DMS 273 (cell line): ENCODE data around the gene CDH12.
"Not testable (repeated sequence)": the region's sequence is repeated elsewhere in the genome, so short reads cannot be mapped to it uniquely, and the experiment has no call there.

Source experiments
- DNase-seq: peaks from one replicate; lab custom pipeline; 2025; ENCODE audit not compliant: unreplicated experiment; lab: John Stamatoyannopoulos, UW

The CDH12 gene

DNA sequence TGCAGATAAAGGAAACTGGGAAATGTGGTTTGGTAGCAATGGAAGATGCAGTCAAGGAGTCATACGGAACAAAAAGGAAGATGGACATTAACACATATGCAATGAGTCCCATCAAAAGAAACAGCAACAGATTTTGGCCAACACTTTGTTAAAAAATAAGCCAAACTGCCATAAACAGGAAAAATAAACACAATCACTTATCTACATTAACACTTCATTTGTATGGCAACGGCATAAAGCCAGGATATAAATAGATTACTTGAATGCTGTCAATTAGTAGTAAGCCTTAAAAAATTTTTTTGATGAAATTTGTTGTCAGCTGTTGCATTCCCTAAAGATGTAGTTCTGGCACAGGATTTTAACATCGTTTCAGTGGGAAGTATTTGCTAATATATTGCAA lies 190.8 kb downstream of the CDH12 start:
- no peak for DNase-seq

GRCh38 chr5:22651355-22651754 lies 201.8 kb downstream of the CDH12 start:
- DNase-seq, result peak; percentile 90

GRCh38 chr5:22650511-22650910 lies 202.6 kb downstream of the CDH12 start:
- no peak for DNase-seq

- peak; percentile 48 for DNase-seq
Observed at GRCh38 chr5:22649074-22649473, 204.1 kb downstream of the CDH12 start.

DNA sequence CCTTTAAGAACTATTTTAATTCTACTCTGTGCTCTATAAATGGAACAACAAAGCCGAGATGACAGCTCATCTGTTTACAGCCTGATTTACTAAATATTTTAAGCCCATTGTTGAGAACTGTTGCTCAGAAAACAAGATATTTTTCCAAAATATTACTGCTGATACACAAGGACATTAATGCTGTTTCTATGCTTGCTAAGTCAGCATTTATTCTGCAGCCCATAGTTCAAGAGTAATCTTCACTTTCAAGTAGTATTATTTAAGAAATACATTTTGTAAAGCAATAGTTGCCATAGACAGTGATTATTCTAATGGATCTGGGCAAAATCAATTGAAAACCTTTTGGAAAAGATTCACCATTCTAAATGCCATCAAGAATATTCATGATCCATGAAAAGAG lies 208.3 kb downstream of the CDH12 start:
- DNase-seq, result no peak

DNA sequence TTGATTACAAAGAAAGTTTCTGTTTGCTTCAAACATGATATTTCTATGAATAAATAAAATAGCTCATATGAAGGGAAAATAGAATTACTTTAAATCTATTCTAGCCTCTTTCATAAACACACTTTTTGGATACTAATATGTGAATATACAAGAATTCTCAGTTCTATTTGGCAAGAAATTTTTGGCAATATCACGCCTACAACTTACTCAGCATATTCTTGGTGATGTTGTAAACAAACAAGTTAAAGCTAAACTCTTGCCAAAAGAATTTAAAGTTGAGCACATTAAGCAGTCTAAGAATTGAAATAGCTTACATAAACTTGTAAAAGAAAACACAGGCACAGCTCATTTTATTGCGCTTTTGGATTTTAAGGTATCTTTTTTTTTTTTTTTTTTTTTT lies 209.8 kb downstream of the CDH12 start:
- no peak for DNase-seq

GRCh38 chr5:22631683-22632082 lies 221.5 kb downstream of the CDH12 start:
- DNase-seq, result no peak

DNA sequence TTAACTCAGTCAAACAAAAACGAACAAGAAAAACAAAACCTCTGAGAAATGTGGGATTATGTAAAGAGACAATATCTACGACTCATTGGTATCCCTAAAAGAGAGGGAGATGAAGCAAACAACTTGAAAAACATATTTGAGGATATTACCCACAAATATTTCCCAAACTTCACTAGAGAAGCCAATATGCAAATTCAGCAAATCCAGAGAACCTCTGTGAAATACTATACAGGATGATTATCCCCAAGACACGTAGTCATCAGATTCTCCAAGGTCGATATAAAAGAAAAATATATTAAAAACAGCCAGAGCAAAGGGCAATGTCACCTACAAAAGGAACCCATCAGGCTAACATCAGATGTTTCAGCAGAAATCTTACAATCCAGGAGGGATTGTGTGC lies 226.1 kb downstream of the CDH12 start:
- DNase-seq, result no peak

DNA sequence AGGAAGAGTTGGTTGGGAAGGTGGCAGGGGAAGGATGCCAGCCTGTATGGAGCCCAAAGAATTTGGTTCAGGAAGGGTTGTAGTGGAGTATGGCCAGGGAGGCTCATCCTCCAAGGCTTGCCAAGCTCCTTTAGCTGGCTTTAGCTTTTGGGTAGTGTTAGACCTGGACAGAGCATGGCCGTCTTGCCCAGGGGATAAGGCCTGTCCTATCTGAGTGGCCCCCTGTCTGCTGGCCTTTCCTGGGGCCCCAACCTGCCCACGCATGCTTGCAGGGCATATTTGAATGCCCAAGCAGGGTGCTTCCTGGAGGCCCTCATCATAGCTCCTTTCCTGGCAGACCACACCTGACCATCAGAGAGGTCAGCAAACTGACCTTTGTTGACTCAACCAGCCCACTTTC lies 227.7 kb downstream of the CDH12 start:
- DNase-seq, result no peak

DNA sequence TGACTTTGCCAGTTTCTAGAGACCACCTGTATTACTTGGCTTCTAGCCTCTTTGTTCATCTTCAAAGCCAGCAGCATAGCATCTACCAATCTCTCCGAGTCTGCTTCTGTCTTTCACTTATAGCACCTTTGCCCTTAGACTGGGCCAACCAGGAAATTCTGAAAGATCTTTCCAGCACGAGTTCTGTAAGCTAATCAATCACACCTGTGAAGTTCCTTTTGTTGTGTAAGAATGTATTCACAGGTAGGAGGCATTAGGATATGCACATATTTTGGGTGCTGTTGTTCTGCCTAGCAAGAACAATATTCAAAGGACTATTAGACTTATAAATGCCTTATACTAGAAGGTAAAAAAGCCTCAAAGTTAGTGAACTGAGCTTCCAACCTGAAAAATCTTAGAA lies 232.1 kb downstream of the CDH12 start:
- no peak for DNase-seq

DNA sequence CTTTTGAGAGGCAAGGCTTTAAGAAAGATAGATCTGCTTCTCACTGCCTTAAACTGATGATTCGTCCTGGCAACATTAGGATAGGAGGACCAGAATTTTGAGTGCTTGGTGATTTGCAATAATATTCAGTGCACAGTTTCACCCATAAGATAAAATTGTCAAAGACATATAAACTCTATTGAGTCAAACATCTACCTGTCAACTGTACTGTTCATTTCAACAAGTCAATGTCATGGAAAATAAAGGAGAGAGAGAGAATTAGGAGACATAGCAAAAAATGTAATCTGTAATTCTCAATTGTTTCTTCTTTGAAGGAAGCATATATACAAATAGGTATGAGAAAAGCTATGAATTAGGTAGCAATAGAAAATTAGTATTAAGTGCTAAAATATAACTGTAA lies 237.2 kb downstream of the CDH12 start:
- DNase-seq, result no peak

DNA sequence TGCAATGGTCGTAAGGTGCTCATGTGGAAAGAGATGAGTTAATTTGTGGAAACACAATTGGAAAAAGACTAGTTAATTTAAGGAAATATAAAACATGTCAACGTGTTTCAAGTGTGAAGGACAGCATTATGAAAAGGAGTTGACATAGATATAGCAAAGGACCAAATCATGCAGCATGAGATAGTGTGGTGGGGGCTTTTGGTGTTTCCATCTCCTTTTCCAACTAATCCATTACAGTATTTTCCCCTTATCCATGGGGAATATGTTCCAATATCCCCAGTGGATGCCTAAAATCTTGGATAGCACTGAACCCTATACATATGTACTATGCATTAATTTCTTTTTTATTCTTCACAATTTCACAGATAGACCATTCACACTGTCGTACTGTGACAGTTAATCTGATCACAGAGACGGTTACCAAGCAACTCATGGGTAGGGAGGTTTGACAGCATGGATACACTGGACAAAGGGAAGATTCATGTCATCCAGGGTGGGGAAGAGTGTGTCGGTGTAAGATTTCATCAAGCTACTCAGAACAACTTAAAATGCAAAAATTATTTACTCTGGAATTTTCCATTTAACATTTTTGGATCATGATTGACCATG lies 238.6 kb downstream of the CDH12 start:
- no peak for DNase-seq

DNA sequence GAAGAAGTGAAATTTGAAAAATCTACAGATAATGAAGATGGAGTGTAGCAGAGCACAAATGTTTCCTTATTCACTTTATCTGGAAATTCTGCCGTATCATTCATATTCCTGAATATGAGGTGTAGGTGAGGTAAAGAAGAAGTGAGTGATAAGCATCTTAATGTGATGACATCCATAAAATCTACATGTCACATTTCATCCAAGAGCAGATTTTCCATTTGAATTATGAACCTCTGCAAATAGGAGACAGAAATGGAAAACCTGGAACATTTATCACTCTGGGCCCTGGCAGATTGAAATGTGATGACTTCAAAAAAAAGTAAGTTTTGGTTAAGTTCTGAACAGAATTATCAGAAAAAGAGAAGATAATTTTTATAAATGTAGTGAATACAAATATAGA lies 240.2 kb downstream of the CDH12 start:
- DNase-seq, result no peak

- no peak for DNase-seq
Observed at GRCh38 chr5:22611327-22611726, 241.8 kb downstream of the CDH12 start.

- DNase-seq, result not testable (repeated sequence)
Observed at GRCh38 chr5:22607498-22607897, 245.6 kb downstream of the CDH12 start.

GRCh38 chr5:22605473-22605872 lies 247.7 kb downstream of the CDH12 start:
- DNase-seq, result no peak

DNA sequence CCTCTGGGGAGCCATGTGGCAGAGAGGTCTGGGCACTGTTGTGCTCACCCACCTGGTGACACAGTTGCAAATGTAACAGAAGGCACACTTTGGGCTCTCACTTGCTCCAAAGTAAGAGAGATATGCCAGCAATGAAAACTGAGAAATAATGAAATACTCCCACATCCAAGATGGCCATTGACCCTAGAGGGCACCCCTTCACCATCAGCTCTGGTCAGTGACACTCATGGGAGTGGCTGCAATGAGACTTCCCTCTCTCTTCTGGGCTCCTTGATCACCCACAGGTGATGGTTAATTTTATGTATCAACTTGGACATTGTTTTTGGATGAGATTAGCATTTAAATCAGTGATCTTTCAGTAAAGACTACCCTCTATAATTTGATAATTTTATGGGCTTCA lies 248.4 kb downstream of the CDH12 start:
- no peak for DNase-seq

- DNase-seq, result no peak
Observed at GRCh38 chr5:22598796-22599195, 254.3 kb downstream of the CDH12 start.

DNA sequence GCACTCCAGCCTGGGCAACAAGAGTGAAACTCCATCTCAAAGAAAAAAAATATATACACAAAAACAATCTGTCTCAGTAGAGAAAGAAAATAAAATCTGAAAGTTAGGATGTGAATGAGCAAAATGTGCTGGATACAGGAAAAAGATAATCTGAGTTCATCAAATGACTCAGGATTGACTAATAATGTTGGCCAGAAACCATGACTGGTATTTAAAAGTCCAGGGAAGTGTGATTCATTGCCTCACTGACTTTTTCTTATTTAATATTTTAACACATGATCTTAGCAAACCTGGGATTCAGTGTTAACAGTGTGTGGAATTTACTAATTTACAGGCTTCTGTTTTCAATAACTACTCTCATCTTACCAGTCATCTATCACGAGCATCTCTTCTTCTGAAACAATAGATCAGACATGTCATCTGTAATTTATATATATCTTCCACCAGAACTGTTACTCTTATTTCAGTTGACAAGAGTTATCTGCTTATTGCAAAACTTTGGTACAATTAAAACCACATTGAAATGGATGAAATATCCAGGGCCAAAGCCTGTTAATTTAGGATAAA lies 256.7 kb downstream of the CDH12 start:
- DNase-seq, result no peak

DNA sequence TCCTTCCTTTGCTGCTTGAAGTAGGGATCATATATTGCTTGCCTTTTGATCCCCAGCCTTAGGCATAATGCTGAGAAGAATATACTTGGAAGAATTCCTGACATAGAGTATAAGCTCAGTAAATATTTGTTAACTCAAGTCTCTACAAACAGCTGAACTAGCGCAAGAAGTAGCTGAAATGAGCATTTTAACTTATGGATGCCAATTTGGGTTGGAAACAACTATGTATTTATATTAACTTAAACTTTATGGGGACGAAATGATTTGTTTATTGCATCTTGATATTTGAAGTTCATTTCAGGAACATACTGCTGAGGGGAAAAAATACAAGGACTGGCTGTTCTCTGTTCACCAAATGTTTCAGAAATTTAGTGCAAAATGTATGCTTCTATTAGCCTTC lies 258.7 kb downstream of the CDH12 start:
- DNase-seq, result no peak

DNA sequence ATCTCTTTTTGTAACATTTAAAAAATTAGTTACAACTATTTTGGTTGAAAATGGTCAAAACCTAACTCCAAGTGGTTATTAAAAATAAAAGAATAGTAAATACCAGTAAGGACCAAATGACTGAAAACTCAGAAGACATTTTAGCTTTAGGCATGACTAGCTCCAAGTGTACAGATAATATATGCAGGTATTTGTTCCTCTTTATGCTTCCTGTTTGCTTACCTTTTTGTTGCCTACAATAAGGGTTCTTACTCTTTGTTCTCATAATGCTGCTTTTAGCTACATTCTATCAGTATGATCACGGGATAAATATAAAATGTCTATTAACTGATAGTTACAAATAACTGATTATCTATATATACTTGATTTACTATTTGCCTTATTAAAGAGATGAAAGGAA lies 259.6 kb downstream of the CDH12 start:
- no peak for DNase-seq

DNA sequence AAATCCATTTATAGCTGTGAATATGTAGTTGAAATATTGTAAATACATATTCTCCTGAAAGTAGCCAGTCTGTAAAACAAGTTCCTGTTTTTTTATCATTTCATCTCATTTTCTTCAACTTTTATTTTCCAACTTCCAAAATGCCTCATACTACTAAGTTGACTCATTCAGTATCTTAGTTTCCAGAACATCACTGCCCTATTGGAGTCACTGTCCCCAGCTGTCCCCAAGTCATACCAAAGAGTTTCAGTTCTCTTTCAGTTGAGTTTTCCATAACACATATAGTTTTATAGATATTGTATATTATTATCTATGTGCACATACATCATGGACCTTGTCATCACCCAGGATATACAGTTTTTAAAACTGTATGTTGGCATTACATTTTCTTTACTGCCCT lies 261.7 kb downstream of the CDH12 start:
- no peak for DNase-seq

GRCh38 chr5:22590677-22591268 lies 262.4 kb downstream of the CDH12 start:
- no peak for DNase-seq
